T-cell (primary cell): Measurements from ENCODE around the gene CEP112. TPM values are rescaled to one million over a fixed set of nuclear protein-coding genes. Genes with fewer than 3 reads are reported as not detected.

Experiments
- ATAC-seq, 4 experiments: fragments of 200-7000 bp in 3 of 4; fragments of 150-1000 bp in 1 of 4; cut with Tn5 transposase; replicated peaks in 1 of 4; 1 replicate in 3 of 4; 2 replicates in 1 of 4; pipeline ENCODE4 v1.10.0; 2021; ENCODE audit warnings: moderate library complexity in 3 of 4, mild to moderate bottlenecking in 2 of 4, moderate number of reproducible peaks in 1 of 4
- CTCF ChIA-PET, 2 donors: fragments of 300-600 bp; sonication (Branson Sonifier 250); formaldehyde crosslinking; loops; one replicate each; lab custom pipeline; 2022; ENCODE audit warnings: antibody characterized with exemption in 2 of 2; lab: Charles Lee
- POLR2A ChIA-PET, 2 donors: fragments of 300-600 bp; sonication (Branson Sonifier 250); formaldehyde crosslinking; loops; one replicate each; lab custom pipeline; 2022; ENCODE audit warnings: antibody characterized with exemption in 2 of 2; lab: Charles Lee
- DNase-seq, 35 experiments: peaks; one replicate each; pipeline versions ENCODE4 v3.0.0 to v3.0.0-alpha.2; 2013 to 2023
- H3K27ac ChIP-seq: one replicate; pipeline ENCODE4 v1.5.1; 2013; ENCODE audit warnings: low read length
- H3K27me3 ChIP-seq, 2 experiments: replicated peaks in 1 of 2; 1 replicate in 1 of 2; 2 replicates in 1 of 2; pipeline versions ENCODE4 v1.6.1 to v1.7.0; 2013; ENCODE audit warnings: low read length in 1 of 2, mixed read lengths in 1 of 2; ENCODE audit not compliant: control insufficient read depth in 2 of 2, insufficient read depth in 2 of 2; ENCODE audit errors: extremely low read depth in 1 of 2
- H3K36me3 ChIP-seq, 2 donors: 1 replicate in 1 of 2; 2 replicates in 1 of 2; pipeline versions ENCODE4 v1.6.1 to v1.7.0; 2013; ENCODE audit warnings: low read length in 1 of 2; ENCODE audit not compliant: control insufficient read depth in 2 of 2, insufficient read depth in 1 of 2; ENCODE audit errors: extremely low read depth in 1 of 2
- H3K4me1 ChIP-seq, 2 experiments: 1 replicate in 1 of 2; 2 replicates in 1 of 2; pipeline versions ENCODE4 v1.6.1 to v1.7.0; 2013; ENCODE audit warnings: low read length in 2 of 2, mixed read lengths in 1 of 2; ENCODE audit not compliant: insufficient read depth in 2 of 2, control insufficient read depth in 1 of 2; ENCODE audit errors: extremely low read depth in 1 of 2
- H3K4me3 ChIP-seq, 2 donors: 1 replicate in 1 of 2; 2 replicates in 1 of 2; pipeline versions ENCODE4 v1.5.1 to v1.7.0; 2013; ENCODE audit warnings: mild to moderate bottlenecking in 2 of 2, low read length in 1 of 2, moderate library complexity in 1 of 2; ENCODE audit not compliant: control insufficient read depth in 1 of 2; ENCODE audit errors: extremely low read depth in 1 of 2
- H3K9me3 ChIP-seq: 2 replicates; pipeline ENCODE4 v1.7.0; 2013
- H3K27ac Mint-ChIP-seq, 2 donors: one replicate each; pipeline ENCODE4 v1.8.0; 2020 to 2021; ENCODE audit warnings: mild to moderate bottlenecking in 2 of 2, mixed read lengths in 2 of 2
- H3K27me3 Mint-ChIP-seq, 2 donors: one replicate each; pipeline ENCODE4 v1.8.0; 2021 to 2022; ENCODE audit warnings: mixed read lengths in 2 of 2
- H3K36me3 Mint-ChIP-seq: one replicate; pipeline ENCODE4 v1.8.0; 2021; ENCODE audit warnings: mixed read lengths
- H3K4me1 Mint-ChIP-seq, 3 donors: one replicate each; pipeline ENCODE4 v1.8.0; 2020 to 2022; ENCODE audit warnings: mixed read lengths in 3 of 3, mild to moderate bottlenecking in 1 of 3
- H3K4me3 Mint-ChIP-seq, 3 donors: one replicate each; pipeline ENCODE4 v1.8.0; 2020 to 2022; ENCODE audit warnings: mild to moderate bottlenecking in 3 of 3, mixed read lengths in 3 of 3, moderate library complexity in 3 of 3
- H3K9me3 Mint-ChIP-seq, 3 donors: one replicate each; pipeline ENCODE4 v1.8.0; 2020 to 2022; ENCODE audit warnings: mixed read lengths in 3 of 3
- WGBS: methylation state at CpG from one replicate; pipeline ENCODE4 v1.1.5; 2013; ENCODE audit warnings: missing lambda C conversion rate; ENCODE audit not compliant: insufficient coverage; 5-methylcytosine and 5-hydroxymethylcytosine counted together
- total RNA-seq, 35 experiments: library from RNA in 6 of 35; stranded (reverse) in 6 of 35; fragments of 120-200 nt in 1 of 35; gene quantifications; one replicate each; pipeline versions ENCODE4 v1.2.1 to v1.2.4 and lab custom pipeline; 2013 to 2026

Gene CEP112
- total RNA-seq, 5 donors from 2014 or later (not counting 1 experiment from before 2014, with no cell fraction given) = 2.4 to 4.9 (median 4.5) TPM

DNA sequence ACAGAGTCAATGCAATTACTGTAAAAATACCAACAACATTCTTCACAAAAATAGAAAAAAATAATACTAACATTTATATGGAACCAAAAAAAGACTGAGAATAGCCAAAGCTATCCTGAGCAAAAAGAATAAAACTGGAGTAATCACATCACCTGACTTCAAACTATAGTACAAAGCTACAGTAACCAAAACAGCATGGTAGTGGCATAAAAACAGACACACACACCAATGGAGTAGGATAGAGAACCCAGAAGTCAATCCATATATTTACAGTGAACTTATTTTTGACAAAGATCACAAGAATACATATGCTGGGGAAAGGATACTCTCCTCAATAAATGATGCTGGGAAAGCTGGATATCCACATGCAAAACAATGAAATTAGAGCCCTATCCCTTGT lies 84.2 kb downstream of the CEP112 start:
- no peak overlapping the region for H3K4me3 Mint-ChIP-seq
- DNase-seq = no peak
- H3K4me1 Mint-ChIP-seq = no peaks in the 10 kb centered on the region
- H3K36me3 Mint-ChIP-seq = peaks cover 11% of the 10 kb centered on the region
- ATAC-seq = no peak
- Histone ChIP-seq H3K27ac (no peak overlapping the region), H3K4me1 (no peaks in the 10 kb centered on the region), H3K4me3 (no peak overlapping the region), H3K9me3 (no peaks in the 10 kb centered on the region), H3K36me3 (no peaks in the 10 kb centered on the region), H3K27me3 (peaks cover 0 to 5% of the 10 kb centered on the region in 2 experiments)
- peaks cover 0 to 6% of the 10 kb centered on the region in 2 donors for H3K27me3 Mint-ChIP-seq
- H3K27ac Mint-ChIP-seq = no peak overlapping the region
- POLR2A ChIA-PET = no interaction called here
- CTCF ChIA-PET = no interaction called here
- H3K9me3 Mint-ChIP-seq = peaks cover 0 to 13% (median 6%) of the 10 kb centered on the region in 3 donors

DNA sequence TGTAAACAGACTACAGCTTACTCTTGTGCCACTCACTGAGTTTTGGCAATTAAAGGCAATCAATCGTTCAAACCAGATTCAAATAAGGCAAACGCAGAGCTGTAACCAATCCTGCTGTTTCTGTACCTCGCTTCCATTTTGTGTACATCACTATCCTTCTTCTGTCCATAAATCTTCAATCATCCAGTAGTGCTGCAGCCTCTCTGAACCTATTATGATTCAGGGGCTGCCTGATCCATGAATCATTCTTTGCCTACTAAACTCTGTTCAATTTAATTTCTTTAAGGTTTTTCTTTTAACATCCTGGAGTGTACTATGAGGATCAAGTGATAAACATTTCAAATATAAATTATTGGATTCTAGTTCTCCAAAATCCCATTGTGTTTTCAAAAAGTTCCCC lies 93.9 kb downstream of the CEP112 start:
- Histone ChIP-seq H3K36me3 (no peaks in the 10 kb centered on the region), H3K4me1 (no peaks in the 10 kb centered on the region), H3K27ac (no peak overlapping the region), H3K9me3 (no peaks in the 10 kb centered on the region), H3K27me3 (no peaks in the 10 kb centered on the region), H3K4me3 (no peak overlapping the region)
- ChIA-PET POLR2A (no interaction called here), CTCF (no interaction called here)
- peaks cover 0 to 5% (median 4%) of the 10 kb centered on the region in 3 donors for H3K9me3 Mint-ChIP-seq
- H3K4me3 Mint-ChIP-seq = no peak overlapping the region
- no peaks in the 10 kb centered on the region for H3K4me1 Mint-ChIP-seq
- ATAC-seq (no peak), DNase-seq (no peak)
- WGBS = 83% methylated on average over 2 of the region's 3 CpGs
- H3K27me3 Mint-ChIP-seq = no peaks in the 10 kb centered on the region
- H3K36me3 Mint-ChIP-seq = peaks cover 11% of the 10 kb centered on the region
- no peak overlapping the region for H3K27ac Mint-ChIP-seq

DNA sequence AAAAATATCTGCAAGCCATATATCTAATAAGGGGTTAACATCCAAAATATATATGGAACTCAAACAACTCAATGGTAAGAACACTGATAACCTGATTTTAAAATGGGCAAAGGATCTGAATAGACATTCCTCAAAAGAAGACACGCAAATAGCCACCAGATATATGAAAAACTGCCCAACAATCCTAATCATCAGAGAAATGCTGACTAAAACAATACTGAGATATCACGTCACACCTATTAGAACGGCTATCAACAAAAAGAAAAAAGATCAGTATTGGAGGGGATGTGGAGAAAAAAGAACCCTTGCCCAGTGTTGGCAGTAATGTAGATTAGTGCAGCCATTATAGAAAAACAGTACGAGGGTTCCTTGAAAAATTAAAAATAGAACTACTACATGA lies 97.2 kb downstream of the CEP112 start:
- Mint-ChIP-seq H3K9me3 (peaks cover 8 to 10% (median 9%) of the 10 kb centered on the region in 3 donors), H3K4me1 (no peaks in the 10 kb centered on the region), H3K27me3 (no peaks in the 10 kb centered on the region), H3K27ac (no peak overlapping the region), H3K36me3 (peaks cover 23% of the 10 kb centered on the region), H3K4me3 (no peak overlapping the region)
- Histone ChIP-seq H3K36me3 (no peaks in the 10 kb centered on the region), H3K9me3 (no peaks in the 10 kb centered on the region), H3K27ac (no peak overlapping the region), H3K4me3 (no peak overlapping the region), H3K4me1 (no peaks in the 10 kb centered on the region), H3K27me3 (no peaks in the 10 kb centered on the region)
- WGBS = no CpG with 5 or more reads among the region's 4 CpGs
- ChIA-PET CTCF (no interaction called here), POLR2A (no interaction called here)
- no peak for ATAC-seq
- DNase-seq = no peak

DNA sequence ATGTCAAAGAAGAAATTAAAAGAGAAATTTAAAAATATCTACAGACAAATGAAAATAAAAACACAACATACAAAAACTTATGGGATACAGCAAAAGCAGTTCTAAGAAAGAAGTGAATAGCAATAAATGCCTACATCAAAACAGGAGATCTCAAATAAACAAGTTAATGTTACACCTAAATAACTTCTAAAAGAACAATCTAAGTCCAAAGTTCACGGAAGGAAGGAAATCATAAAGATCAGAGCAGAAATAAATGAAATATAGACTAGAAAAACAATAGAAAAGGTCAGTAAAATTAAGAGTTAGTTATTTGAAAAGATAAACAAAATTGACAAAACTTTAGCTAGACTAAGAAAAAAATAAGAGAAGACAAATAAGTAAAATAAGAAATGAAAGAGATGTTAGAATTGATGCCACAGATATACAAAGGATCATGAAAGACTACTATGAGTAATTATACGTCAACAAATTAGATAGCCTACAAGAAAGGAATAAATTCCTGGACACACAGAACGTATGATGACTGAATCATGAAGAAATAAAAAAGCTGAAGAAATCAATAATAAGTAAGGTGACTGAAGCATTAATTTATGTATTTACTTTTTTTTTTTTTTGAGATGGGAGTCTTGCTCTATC lies 100.4 kb downstream of the CEP112 start:
- Histone ChIP-seq H3K9me3 (no peaks in the 10 kb centered on the region), H3K27me3 (peaks cover 0 to 10% of the 10 kb centered on the region in 2 experiments), H3K4me1 (no peaks in the 10 kb centered on the region), H3K4me3 (no peak overlapping the region), H3K27ac (no peak overlapping the region), H3K36me3 (no peaks in the 10 kb centered on the region)
- no peak for ATAC-seq
- no peak for DNase-seq
- H3K27ac Mint-ChIP-seq = no peak overlapping the region
- peaks cover 31% of the 10 kb centered on the region for H3K36me3 Mint-ChIP-seq
- POLR2A ChIA-PET = no interaction called here
- CTCF ChIA-PET = no interaction called here
- WGBS = no CpG with 5 or more reads among the region's 3 CpGs
- peaks cover 9 to 17% (median 12%) of the 10 kb centered on the region in 3 donors for H3K9me3 Mint-ChIP-seq
- no peak overlapping the region for H3K4me3 Mint-ChIP-seq
- no peaks in the 10 kb centered on the region for H3K27me3 Mint-ChIP-seq
- H3K4me1 Mint-ChIP-seq = no peaks in the 10 kb centered on the region

DNA sequence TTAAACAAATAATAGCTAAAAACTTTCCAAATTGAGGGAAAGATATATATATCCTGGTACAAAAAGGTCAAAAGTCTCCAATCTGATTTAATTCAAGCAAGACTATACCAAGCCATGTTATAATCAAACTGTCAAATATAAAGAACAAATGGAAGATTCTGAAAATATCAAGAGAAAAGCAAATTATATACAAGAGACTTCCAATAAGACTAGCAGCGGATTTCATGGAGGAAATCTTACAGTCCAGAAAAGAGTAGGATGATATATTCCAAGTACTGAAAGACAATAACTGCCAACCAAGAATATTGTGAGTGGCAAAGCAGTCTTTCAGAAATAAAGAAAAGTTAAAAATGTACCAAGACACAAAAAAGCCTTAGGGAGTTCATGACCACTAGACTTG lies 102.2 kb downstream of the CEP112 start:
- WGBS = no CpG with 5 or more reads among the region's 1 CpG
- DNase-seq (no peak), ATAC-seq (no peak)
- no peaks in the 10 kb centered on the region for H3K4me1 Mint-ChIP-seq
- Histone ChIP-seq H3K9me3 (no peaks in the 10 kb centered on the region), H3K27me3 (peaks cover 0 to 10% of the 10 kb centered on the region in 2 experiments), H3K4me1 (no peaks in the 10 kb centered on the region), H3K36me3 (no peaks in the 10 kb centered on the region), H3K27ac (no peak overlapping the region), H3K4me3 (no peak overlapping the region)
- H3K36me3 Mint-ChIP-seq = peaks cover 27% of the 10 kb centered on the region
- ChIA-PET POLR2A (no interaction called here), CTCF (no interaction called here)
- no peak overlapping the region for H3K4me3 Mint-ChIP-seq
- peaks cover 9 to 17% (median 12%) of the 10 kb centered on the region in 3 donors for H3K9me3 Mint-ChIP-seq
- no peak overlapping the region for H3K27ac Mint-ChIP-seq
- no peaks in the 10 kb centered on the region for H3K27me3 Mint-ChIP-seq

DNA sequence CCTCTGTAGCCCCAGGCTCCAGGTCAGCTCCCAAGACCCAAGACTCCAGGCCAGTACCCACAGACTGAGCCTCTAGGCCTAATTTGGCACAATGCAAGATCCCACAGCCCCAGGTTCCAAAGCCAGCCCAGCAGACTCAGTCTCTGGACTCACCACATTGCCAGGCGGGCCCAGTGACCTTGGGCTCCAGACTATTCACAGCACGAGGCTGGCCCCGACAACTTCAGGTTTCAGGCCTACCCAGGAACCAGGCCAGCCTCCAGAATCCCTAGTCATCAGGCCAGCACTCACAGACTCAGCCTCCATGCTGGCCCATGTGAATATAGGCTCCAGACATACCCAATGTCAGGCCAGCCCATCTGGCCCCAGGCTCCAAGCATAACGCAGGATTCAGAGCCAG lies 103.8 kb downstream of the CEP112 start:
- H3K4me1 Mint-ChIP-seq = no peaks in the 10 kb centered on the region
- ATAC-seq = no peak
- no peak overlapping the region for H3K27ac Mint-ChIP-seq
- Histone ChIP-seq H3K27ac (no peak overlapping the region), H3K9me3 (no peaks in the 10 kb centered on the region), H3K4me3 (no peak overlapping the region), H3K36me3 (no peaks in the 10 kb centered on the region), H3K27me3 (peaks cover 0 to 10% of the 10 kb centered on the region in 2 experiments), H3K4me1 (no peaks in the 10 kb centered on the region)
- 95% methylated on average over 4 of the region's 4 CpGs for WGBS
- ChIA-PET POLR2A (no interaction called here), CTCF (no interaction called here)
- no peak overlapping the region for H3K4me3 Mint-ChIP-seq
- no peak for DNase-seq
- H3K9me3 Mint-ChIP-seq = peaks cover 10 to 19% (median 14%) of the 10 kb centered on the region in 3 donors
- H3K36me3 Mint-ChIP-seq = peaks cover 26% of the 10 kb centered on the region
- H3K27me3 Mint-ChIP-seq = no peaks in the 10 kb centered on the region

DNA sequence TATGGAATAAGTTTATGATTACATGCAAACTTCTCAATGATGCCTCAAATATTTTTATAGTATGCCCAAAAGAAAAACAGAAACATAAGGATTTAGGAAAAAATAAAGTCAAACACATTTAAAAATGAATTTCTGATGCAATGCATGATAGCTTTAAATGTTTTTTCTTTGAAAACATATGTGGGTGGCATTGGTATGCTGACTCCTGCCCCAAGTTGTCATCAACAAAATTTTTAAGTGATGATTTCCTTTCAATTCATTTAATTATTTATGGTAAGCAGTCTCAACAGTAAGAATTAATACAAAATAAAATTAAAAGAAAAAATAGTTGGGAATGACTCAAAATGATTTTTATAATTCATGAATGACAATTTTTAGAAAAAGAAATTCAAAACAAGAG lies 104.9 kb downstream of the CEP112 start:
- no peak overlapping the region for H3K4me3 ChIP-seq
- ChIA-PET CTCF (no interaction called here), POLR2A (no interaction called here)
- DNase-seq (no peak), ATAC-seq (no peak)
- H3K36me3 ChIP-seq = no peaks in the 10 kb centered on the region
- Mint-ChIP-seq H3K27ac (no peak overlapping the region), H3K27me3 (no peaks in the 10 kb centered on the region), H3K4me3 (no peak overlapping the region), H3K36me3 (peaks cover 25% of the 10 kb centered on the region), H3K4me1 (no peaks in the 10 kb centered on the region), H3K9me3 (peaks cover 11 to 21% (median 16%) of the 10 kb centered on the region in 3 donors)
- peaks cover 0 to 10% of the 10 kb centered on the region in 2 experiments for H3K27me3 ChIP-seq
- H3K27ac ChIP-seq = no peak overlapping the region
- no peaks in the 10 kb centered on the region for H3K9me3 ChIP-seq
- H3K4me1 ChIP-seq = no peaks in the 10 kb centered on the region
